Stimulated activated CD4-positive, alpha-beta T cell treated with anti-CD3 and anti-CD28 coated beads, Interleukin-4, amount 100 ng/mL, for 4 hours (primary cell): ENCODE results near the gene PDE4A.
A peak's percentile ranks its signal among the peaks of the same experiment; 100 is the strongest.
"Not testable (repeated sequence)": the region's sequence is repeated elsewhere in the genome, so short reads cannot be mapped to it uniquely, and the experiment has no call there.

ENCODE experiments used
- DNase-seq, 2 experiments: peaks; one replicate each; pipeline ENCODE4 v3.0.0-alpha.2; 2020

The PDE4A gene

DNA sequence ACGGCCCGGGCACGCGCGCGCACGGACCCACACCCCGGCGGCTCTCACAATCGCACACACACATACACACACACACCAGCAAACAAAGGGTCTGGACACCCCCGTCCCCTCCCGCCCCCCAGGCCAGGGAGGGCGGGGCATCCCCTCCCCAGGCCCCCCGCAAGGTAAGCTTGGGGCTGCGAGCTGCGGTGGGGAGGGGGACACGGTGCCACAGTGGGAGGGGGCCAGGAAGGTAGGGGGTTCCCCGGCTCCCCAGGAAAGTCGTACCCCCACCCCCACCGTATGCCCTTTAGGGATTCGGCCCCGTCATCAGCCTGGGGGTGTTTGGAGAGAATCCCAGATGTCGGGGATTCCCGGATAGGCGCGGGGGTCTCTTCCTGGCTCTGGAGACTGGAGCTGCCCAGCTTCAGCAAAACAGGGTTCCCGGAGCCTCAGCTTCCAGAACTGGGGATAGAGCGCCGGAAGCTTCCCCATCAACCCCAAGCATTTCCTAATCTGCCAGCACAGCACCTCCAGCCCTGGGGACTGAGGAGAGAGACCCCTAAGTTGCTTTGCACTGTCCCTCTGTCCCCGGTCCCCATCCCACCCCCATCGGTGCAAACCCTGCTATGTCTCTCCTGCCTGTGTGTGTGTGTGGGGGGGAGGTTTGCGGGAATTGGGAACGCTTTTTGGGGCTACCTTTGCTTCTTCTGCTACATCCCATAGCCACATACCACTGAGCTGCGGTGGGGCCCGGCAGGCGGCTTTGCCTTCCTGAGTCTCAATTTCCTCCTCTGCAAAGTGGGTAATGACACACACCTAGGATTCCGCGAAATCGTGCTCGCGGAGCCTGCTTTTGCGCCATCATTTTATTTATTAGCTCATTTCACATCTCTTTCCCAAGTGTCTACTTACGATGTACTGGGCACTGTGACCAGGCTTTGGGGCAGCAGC lies 15.2 kb upstream of the PDE4A start:
- DNase-seq, result peak; percentile 43 to 64

DNA sequence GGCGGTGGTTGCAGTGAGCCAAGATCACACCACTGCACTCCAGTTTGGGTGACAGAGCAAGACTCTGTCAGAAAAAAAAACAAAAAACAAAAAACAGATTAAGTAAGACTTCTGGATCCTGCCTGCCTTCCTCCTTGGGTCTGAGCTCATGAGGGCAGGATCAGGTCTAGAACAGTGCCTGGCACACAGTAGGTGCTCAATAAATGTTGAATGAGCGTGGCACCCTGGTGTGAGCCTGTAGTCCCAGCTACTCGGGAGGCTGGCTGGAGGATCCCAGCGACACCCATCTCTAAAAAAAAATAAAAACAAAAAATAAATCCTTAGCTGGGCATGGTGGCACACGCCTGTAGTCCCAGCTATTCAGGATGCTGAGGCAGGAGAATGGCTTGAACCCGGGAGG lies 14.1 kb upstream of the PDE4A start:
- no peak for DNase-seq

GRCh38 chr19:10407096-10407495 lies 13.2 kb upstream of the PDE4A start:
- no peak for DNase-seq

GRCh38 chr19:10408511-10409283 lies 11.6 kb upstream of the PDE4A start:
- peak in 1 of 2 experiments; percentile 77 for DNase-seq

DNA sequence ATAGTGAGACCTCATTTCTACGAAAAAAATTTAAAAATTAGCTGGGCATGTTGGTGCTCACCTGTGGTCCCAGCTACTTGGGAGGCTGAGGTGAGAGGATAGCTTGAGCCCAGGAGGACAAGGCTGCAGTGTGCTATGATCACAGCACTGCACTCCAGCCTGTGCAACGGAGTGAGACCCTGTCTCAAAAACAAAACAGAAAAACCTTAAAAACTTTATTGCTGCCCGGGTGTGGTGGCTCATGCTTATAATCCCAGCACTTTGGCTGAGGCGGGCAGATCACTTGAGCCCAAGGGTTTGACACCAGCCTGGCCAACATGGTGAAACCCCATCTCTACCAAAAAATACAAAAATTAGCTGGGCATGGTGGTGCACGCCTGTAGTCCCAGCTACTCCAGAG lies 9.1 kb upstream of the PDE4A start:
- DNase-seq, result not testable (repeated sequence)

GRCh38 chr19:10412257-10412977 lies 7.9 kb upstream of the PDE4A start:
- no peak for DNase-seq

DNA sequence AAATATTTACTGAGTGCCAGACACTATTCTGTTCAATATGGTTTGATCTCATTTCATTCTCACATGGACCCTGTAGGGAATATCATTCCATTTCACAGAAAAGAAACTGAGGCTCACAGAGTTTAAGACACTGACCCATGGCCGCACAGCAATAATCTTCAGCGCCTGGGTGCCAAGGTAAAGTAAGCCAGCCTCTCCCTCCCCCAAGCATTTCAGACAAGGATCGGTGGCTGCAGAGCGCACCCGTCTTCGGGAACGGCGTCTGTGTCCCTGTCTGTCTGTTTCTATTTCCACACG lies 4.3 kb upstream of the PDE4A start:
- no peak for DNase-seq

- DNase-seq, result peak; percentile 90 to 92
Observed at GRCh38 chr19:10416380-10417257, 3.7 kb upstream of the PDE4A start.

- DNase-seq, result no peak
Observed at GRCh38 chr19:10417541-10418234, 2.6 kb upstream of the PDE4A start.

GRCh38 chr19:10418235-10418484 lies 2.2 kb upstream of the PDE4A start:
- no peak for DNase-seq

DNA sequence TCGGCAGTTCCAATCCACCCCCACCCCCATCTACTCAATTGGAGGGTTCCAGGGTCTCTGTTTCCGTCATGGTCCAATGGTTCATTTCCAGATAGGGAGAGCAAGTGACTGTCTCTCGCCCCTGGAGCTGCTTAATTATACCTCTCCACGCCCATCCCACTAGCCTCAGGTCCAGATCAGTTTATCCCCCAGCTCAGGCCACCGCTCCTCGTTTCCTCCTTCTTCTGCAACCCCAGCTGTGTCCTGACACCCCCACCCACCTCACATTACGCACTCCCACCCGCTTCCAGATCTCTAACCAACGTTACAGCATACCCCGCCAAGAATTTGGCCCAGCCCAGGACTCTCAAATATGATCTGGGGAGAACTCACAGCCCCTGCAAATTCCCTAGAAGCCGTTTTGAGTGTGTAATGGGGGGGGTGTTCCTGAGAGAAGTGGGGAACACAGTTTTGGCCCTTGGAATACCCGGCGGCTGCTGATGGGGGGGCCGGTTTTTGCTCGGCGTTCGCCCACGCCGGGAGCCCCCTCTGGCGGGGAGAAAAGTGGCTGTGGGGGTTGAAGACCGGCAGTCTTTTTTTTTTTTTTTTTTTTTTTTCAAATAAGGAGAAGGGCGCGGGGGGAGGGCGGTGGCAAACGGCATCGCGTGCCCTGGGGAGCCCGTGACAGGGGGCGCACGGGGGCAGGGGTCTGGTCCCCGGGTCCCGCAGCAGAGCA lies 1.7 kb upstream of the PDE4A start:
- no peak for DNase-seq

DNA sequence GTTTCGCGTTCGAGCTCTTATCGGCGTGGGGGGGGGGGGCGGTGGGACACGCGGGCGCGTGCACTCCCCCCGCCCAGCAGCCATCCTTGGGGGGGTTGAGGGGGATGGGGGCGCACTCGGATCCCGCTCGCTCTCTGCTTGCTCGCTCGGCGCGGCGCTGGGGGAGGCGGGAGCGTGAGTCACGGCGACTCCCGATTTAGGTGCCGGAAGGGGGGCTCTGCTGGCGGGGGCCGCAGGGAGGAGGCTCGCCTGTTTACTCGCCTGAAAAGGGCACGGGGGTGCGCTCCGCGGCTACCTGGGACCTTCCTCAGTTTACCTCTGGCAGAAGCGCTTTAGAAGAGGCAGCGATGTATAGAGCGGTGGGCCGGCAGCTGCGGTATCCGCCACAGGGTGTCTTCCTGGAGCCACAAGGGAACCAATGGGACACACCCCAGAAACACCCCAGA lies 1.1 kb upstream of the PDE4A start:
- DNase-seq, result peak in 1 of 2 experiments; percentile 65

- DNase-seq, result peak in 1 of 2 experiments; percentile 39
Observed at GRCh38 chr19:10419646-10420443, 493 bp upstream of the PDE4A start.

GRCh38 chr19:10421240-10422045 lies 1.1 kb downstream of the PDE4A start:
- no peak for DNase-seq

- DNase-seq, result no peak
Observed at GRCh38 chr19:10422046-10422461, 1.7 kb downstream of the PDE4A start.

- DNase-seq, result no peak
Observed at GRCh38 chr19:10422846-10423245, 2.5 kb downstream of the PDE4A start.

GRCh38 chr19:10424011-10424637 lies 3.8 kb downstream of the PDE4A start:
- DNase-seq, result peak; percentile 49 to 67

GRCh38 chr19:10427169-10427568 lies 6.8 kb downstream of the PDE4A start:
- no peak for DNase-seq

DNA sequence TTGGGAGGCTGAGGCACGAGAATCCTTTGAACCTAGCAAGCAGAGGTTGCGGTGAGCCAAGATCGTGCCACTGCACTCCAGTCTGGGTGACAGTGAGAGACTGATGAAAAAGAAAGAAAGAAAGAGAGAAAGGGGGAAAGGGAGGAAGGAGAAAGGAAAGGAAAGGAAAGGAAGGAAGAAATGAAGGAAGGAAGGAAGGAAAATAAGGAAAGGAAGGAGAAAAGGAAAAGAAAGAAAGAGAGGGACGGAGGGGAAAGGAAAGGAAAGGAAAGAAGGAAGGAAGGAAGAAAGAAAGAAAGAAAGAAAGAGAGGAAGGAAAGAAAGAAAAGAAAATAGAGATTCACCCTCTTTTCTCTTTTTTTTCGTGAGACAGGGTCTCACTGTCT lies 8.7 kb downstream of the PDE4A start:
- DNase-seq, result no peak
